Memory B cell (primary cell): ENCODE data around the gene BRME1.

Source experiments
- ATAC-seq: fragments of 150-1000 bp; cut with Tn5 transposase; 2 replicates; pipeline ENCODE4 v1.10.0; 2021; ENCODE audit warnings: low read depth, mild to moderate bottlenecking, moderate library complexity
- DNase-seq, 2 donors: peaks; one replicate each; pipeline ENCODE4 v3.0.0; 2022; ENCODE audit warnings: low spot score in 2 of 2
- H3K27ac Mint-ChIP-seq: one replicate; pipeline ENCODE4 v1.8.0; 2022; ENCODE audit warnings: mild to moderate bottlenecking, moderate library complexity, mixed read lengths
- H3K27me3 Mint-ChIP-seq: one replicate; pipeline ENCODE4 v1.8.0; 2022; ENCODE audit warnings: mixed read lengths
- H3K36me3 Mint-ChIP-seq: one replicate; pipeline ENCODE4 v1.8.0; 2022; ENCODE audit warnings: mild to moderate bottlenecking, mixed read lengths
- H3K4me1 Mint-ChIP-seq: one replicate; pipeline ENCODE4 v1.8.0; 2022; ENCODE audit warnings: mixed read lengths
- H3K4me3 Mint-ChIP-seq: one replicate; pipeline ENCODE4 v1.8.0; 2022; ENCODE audit warnings: mild to moderate bottlenecking, moderate library complexity, mixed read lengths
- H3K9me3 Mint-ChIP-seq: one replicate; pipeline ENCODE4 v1.8.0; 2022; ENCODE audit warnings: mixed read lengths

BRME1 gene

GRCh38 chr19:13844130-13844631, 61.7 kb downstream of the BRME1 start:
- no peaks in the 10 kb centered on the region for H3K36me3 Mint-ChIP-seq
- DNase-seq (peak; percentile 21 to 33), ATAC-seq (no peak)
- no peaks in the 10 kb centered on the region for H3K27me3 Mint-ChIP-seq
- no peaks in the 10 kb centered on the region for H3K9me3 Mint-ChIP-seq
- peak overlapping the region; percentile 99 for H3K27ac Mint-ChIP-seq
- H3K4me3 Mint-ChIP-seq: peak overlapping the region; percentile 41
- H3K4me1 Mint-ChIP-seq: peaks cover 37% of the 10 kb centered on the region

DNA sequence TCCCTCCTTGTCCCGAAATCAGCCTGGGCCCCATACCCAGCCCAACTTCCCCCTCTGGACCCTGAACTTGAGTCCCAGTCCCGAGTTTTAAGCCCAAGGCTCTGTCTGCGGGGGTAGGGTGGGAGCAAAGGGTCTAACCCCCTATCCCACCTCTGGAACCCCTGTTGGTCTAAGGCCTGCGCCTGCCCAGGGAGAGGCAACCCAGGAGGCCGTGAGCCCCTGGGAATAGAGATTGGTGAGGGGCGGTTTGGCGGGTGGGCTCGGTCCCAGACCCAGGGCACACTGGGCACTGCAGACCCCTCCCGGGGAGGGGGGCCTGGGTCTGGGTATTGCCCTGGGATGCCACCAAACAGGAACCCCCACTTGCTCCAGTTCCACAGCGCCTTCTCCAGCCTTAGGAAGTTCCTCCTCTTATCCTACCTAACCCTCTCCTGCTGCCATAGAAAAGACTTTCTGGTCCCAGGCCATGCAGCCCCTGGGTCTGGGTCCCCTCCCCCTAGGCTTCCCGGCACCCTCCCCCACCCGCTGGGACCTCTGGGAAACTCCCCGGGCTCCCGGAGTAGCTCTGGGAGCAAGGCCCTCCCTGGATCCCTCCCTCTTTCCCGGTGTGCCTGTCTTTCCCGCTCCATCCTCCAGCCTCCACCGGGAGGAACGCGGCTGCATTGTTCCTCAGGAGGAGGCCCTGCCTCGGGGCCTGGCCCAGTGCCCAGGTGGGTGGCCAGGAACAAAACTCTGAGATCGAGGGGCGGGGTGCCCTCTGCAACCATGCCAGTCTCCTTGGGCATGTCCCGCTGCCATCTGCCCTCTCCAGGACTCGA, 62.6 kb downstream of the BRME1 start:
- H3K4me1 Mint-ChIP-seq: peaks cover 37% of the 10 kb centered on the region
- peak in 1 of 2 donors; percentile 34 for DNase-seq

GRCh38 chr19:13842291-13843103, 63.4 kb downstream of the BRME1 start:
- H3K4me3 Mint-ChIP-seq: peak overlapping the region; percentile 94
- peaks cover 37% of the 10 kb centered on the region for H3K4me1 Mint-ChIP-seq
- H3K36me3 Mint-ChIP-seq: no peaks in the 10 kb centered on the region
- no peaks in the 10 kb centered on the region for H3K27me3 Mint-ChIP-seq
- ATAC-seq (peak; percentile 14), DNase-seq (peak; percentile 82)
- peak overlapping the region; percentile 99 for H3K27ac Mint-ChIP-seq
- H3K9me3 Mint-ChIP-seq: no peaks in the 10 kb centered on the region

More for the DNA sequence above, 62.6 kb downstream of the BRME1 start:
- Mint-ChIP-seq H3K36me3 (no peaks in the 10 kb centered on the region), H3K9me3 (no peaks in the 10 kb centered on the region), H3K4me3 (peak overlapping the region; percentile 94), H3K27me3 (no peaks in the 10 kb centered on the region), H3K27ac (peak overlapping the region; percentile 99)
- ATAC-seq: no peak

DNA sequence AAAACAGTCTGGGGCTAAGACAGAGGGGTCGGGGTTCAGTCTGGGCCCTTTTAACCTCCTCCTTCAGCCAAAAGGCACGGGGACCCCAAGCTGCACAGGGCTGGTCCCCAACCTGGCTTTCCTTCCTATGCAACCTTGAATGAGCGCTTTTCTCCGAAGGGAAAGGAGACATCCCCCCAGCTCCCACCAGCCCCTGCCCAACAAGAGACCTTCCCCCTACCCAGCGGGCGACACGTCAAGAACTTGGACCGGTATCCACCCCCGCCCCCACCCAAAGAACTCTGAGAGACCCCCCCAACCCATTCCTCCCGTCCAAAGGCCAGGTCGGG, 64.0 kb downstream of the BRME1 start:
- H3K4me3 Mint-ChIP-seq: peak overlapping the region; percentile 94
- ATAC-seq (no peak), DNase-seq (peak in 1 of 2 donors; percentile 46)
- H3K9me3 Mint-ChIP-seq: no peaks in the 10 kb centered on the region
- H3K36me3 Mint-ChIP-seq: no peaks in the 10 kb centered on the region
- no peaks in the 10 kb centered on the region for H3K27me3 Mint-ChIP-seq
- peak overlapping the region; percentile 99 for H3K27ac Mint-ChIP-seq
- peaks cover 40% of the 10 kb centered on the region for H3K4me1 Mint-ChIP-seq

DNA sequence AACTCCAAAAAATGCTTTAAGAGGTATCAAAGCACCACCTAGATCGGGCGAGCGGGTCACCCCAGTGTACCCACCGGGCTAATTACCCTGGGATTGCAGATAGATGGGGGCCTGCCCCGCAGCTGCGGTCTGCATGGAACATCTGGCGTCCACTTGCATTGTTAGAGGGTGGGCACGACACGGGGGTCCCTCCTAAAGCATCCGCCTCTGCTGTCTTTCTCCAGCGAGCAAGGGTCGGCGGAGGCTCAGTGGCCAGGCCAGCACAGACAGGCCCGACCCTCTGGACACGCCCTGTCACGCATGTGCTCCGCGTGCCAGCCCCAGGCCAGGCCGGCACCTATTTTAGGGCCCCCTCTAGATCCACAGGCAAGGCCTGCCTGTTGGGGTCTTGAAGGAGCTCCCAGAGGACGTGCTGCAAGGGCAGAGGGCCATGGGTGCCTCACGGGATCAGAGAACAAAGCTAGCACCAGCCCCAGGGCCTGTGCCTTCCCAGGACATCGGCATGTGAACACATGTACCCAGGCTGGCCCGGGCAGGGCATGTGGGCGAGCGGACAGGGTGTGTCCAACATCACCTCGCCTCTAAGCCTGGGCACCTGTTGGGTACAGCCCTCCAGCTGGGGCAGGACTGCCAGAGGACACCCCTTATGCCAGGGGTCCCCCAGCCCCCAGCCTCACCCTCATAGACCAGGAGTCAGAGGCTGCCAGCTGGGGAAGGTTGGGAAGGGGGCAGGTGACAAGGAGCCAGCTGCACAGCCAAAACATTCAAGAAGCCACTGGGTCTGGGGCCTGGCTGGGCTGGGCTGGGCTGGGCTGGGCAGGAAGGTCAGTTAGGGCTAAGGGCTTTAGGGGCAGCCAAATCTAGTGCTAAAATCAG, 64.6 kb downstream of the BRME1 start:
- Mint-ChIP-seq H3K27ac (peak overlapping the region; percentile 99), H3K4me3 (peak overlapping the region; percentile 94), H3K27me3 (no peaks in the 10 kb centered on the region), H3K4me1 (peaks cover 39% of the 10 kb centered on the region), H3K36me3 (no peaks in the 10 kb centered on the region), H3K9me3 (no peaks in the 10 kb centered on the region)
- DNase-seq (peak; percentile 60 to 66), ATAC-seq (peak; percentile 0)

DNA sequence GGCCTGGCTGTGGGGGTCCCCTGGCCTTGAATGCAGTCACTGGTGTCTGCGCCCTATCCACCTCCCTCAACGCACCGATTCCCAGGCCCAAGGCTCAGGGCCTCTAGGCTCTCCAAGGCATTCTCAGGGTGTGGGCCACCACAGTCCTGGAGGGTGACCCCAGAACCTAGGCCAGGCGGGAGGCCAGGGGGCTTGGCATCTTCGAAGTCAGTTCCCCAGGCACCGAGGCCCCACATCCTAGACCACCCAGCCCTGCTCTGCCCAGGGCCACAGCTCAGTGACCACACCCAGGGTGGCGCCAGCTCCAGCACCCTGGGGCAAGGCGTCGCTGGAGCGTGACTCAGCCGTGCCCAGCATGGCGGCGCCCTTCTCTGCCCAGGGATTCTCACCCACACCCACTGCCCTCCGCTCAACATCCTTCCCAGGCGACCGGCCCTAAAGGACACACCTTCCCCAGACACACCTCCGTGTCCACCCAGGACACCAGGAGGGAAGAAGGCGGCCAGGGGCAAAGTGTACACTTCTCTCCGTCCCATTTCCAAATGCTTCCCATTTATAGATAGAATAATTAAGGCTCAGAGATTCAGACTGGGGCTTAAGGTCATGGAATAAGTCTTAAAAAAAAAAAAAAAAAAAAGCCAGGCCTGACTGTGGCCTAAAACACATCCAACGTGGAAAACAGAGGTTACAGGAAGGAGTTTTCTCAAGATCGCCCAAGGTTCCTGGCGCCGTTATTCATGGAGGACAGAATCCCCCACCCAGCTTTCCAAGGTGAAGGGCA, 65.4 kb downstream of the BRME1 start:
- ATAC-seq (peak; percentile 7), DNase-seq (peak; percentile 64 to 70)
- H3K4me1 Mint-ChIP-seq: peaks cover 38% of the 10 kb centered on the region

GRCh38 chr19:13839938-13840304, 66.0 kb downstream of the BRME1 start:
- Mint-ChIP-seq H3K27ac (peak overlapping the region; percentile 99), H3K4me1 (peaks cover 38% of the 10 kb centered on the region), H3K27me3 (no peaks in the 10 kb centered on the region), H3K9me3 (no peaks in the 10 kb centered on the region), H3K4me3 (peak overlapping the region; percentile 94), H3K36me3 (no peaks in the 10 kb centered on the region)
- no peak for DNase-seq
- peak; percentile 7 for ATAC-seq

More for the DNA sequence above, 65.4 kb downstream of the BRME1 start:
- H3K27me3 Mint-ChIP-seq: no peaks in the 10 kb centered on the region
- no peaks in the 10 kb centered on the region for H3K36me3 Mint-ChIP-seq
- peak overlapping the region; percentile 99 for H3K27ac Mint-ChIP-seq
- peak overlapping the region; percentile 94 for H3K4me3 Mint-ChIP-seq
- no peaks in the 10 kb centered on the region for H3K9me3 Mint-ChIP-seq

- H3K27ac Mint-ChIP-seq: peak overlapping the region; percentile 99
- peak; percentile 31 for ATAC-seq
- H3K4me3 Mint-ChIP-seq: peak overlapping the region; percentile 94
- peaks cover 36% of the 10 kb centered on the region for H3K4me1 Mint-ChIP-seq
- no peaks in the 10 kb centered on the region for H3K36me3 Mint-ChIP-seq
- H3K9me3 Mint-ChIP-seq: no peaks in the 10 kb centered on the region
- peak; percentile 72 to 74 for DNase-seq
- no peaks in the 10 kb centered on the region for H3K27me3 Mint-ChIP-seq
Measured at GRCh38 chr19:13839130-13839937, 66.6 kb downstream of the BRME1 start.

DNA sequence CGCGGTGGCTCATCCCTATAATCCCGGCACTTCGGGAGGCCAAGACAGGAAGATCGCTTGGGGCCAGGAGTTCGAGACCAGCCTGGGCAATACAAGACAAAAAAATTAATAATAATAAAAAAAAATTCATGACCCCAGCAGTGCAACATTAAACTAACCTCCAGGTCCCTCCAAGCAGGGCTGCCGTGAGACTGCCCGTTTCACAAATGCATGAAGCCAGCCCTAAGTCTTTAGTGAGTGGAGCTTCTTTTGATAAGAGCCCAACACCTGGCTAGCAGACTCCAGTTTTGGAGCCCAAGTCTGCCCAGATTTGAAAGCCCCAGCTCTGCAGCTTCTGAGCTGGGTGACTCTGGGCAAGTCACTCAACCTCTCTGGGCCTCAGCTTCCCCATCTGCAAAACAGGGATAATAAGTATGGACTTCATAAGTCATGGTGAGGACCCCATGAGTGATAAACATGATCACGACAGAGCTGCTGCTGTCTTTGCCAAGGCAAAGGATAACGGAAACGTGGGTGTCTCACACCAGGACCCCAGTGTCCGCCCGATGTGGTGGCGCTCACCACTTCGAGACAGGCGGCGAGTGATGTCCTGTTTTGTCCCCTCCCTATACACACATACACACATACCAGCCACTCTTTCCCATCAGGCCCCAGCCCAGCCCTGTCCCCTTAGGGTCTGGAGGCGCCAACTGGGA, 67.3 kb downstream of the BRME1 start:
- ATAC-seq (no peak), DNase-seq (peak in 1 of 2 donors; percentile 18)
- H3K27ac Mint-ChIP-seq: peak overlapping the region; percentile 99
- H3K4me3 Mint-ChIP-seq: peak overlapping the region; percentile 94
- H3K9me3 Mint-ChIP-seq: no peaks in the 10 kb centered on the region
- H3K36me3 Mint-ChIP-seq: no peaks in the 10 kb centered on the region
- H3K27me3 Mint-ChIP-seq: no peaks in the 10 kb centered on the region
- peaks cover 38% of the 10 kb centered on the region for H3K4me1 Mint-ChIP-seq

DNA sequence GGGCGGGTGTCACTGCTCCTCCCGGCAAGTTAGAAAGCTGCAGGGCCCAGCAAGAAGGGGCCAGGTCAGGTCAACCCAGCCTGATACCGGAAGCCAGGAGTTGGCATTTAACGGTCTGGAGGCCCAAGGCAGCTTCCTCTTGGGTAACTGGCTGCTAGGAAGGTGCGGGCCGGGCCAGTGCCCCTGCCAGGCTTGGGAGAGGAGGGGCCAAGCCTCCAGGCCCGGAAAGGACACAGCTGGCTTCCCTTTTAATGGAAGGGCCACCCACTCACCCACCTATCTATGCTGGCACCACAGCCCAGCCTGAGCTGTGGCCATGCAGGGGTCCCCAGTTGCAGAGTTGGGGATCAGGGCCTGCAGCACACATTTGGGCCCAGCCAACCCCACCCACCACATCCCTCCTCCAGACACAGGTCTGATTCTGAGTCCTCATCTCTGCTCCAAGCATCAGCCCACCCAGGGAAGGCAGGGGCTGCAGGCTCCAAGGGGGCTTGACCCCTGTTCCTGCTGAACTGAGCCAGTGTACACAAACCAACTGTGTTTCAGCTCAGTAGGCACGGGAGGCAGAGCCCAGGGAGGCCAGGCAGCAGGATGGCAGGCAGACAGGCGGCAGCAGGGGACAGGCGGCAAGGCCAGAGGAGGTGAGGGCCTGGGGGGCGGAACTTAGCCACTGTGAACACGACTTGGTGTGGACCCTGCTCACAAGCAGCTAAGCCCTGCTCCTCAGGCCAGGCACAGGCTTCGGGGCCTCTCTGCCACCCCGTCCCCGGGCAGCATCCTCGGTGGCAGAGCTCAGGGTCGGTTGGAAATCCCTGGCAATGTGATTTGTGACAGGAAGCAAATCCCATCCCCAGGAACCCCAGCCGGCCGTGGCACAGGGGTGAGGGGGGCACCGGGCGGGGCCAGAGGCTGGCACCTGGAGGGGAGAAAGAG, 69.9 kb downstream of the BRME1 start:
- DNase-seq (peak; percentile 24 to 57), ATAC-seq (no peak)
- peak overlapping the region; percentile 99 for H3K27ac Mint-ChIP-seq
- no peaks in the 10 kb centered on the region for H3K27me3 Mint-ChIP-seq
- H3K4me3 Mint-ChIP-seq: peak overlapping the region; percentile 50
- no peaks in the 10 kb centered on the region for H3K36me3 Mint-ChIP-seq
- peaks cover 36% of the 10 kb centered on the region for H3K4me1 Mint-ChIP-seq
- H3K9me3 Mint-ChIP-seq: no peaks in the 10 kb centered on the region
